ENCODE measurements around the gene SAV1.
"Not testable (repeated sequence)": the region's sequence is repeated elsewhere in the genome, so short reads cannot be mapped to it uniquely, and the experiment has no call there.

The SAV1 gene

DNA sequence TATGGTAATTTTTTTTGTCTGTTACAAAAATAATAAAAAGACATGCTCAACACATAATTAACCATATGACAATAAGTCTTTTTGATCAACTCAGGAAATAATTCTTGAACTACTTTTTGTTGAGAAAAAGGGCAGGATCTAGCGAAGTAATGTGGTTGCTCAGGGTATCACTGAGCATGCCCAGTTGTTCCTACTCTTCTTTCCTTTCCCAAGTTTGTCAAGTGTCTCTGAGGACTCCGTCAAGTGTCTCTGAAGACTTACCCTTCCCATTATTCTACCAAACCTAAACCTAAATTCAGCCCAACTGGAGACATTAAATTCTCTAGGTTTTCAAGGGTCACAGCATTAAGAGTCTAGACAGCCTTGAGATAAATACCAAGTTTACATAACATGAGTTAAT is 3.5 kb downstream of the SAV1 start:
- DNase-seq: not testable (repeated sequence)

DNA sequence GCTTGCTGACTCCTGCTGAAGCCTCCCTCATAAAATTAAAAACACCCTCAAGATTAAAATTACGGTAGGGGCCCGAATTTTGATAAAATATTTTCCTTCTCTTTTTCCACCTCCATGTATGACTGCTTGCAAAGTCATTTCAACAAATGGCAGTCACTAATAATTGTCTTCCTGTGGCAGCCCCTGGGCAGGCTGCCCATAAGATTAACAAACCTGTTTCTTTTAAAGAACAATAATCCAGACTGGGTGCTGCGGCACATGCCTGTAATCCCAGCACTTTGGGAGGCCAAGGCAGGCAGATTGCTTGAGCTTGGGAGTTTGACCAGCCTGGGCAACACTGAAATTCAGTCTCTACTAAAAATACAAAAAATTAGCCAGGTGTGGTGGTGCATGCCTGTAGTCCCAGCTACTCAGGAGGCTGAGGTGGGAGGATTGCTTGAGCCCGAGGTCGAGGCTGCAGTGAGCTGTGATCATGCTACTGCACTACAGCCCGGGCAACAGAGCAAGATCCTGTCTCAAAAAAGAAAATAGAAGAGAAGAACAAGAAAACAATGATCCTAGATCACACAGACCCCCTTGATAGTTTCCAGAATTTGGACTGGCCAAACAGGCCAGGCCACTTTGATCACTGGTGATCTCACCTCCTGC is 8.7 kb downstream of the SAV1 start:
- no peak for DNase-seq

DNA sequence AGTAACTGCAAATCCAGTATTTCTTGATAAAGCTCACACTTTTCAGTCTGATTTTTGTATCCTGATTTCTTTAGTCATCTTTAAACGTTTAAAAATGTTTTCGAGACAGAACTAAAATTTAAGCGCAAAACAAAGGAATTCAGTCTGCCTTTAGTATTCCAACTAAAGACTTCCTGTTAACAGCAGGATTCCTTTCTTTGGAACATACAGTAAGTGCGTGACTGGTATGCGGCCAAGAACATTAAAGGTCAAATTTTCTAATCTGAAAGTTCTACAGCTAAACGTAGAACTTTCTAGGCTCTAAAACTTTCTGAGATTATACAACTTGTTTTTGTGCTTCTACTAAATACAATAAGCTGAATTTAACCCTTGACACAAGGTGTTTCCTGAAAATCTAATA is 9.9 kb downstream of the SAV1 start:
- DNase-seq: no peak

DNA sequence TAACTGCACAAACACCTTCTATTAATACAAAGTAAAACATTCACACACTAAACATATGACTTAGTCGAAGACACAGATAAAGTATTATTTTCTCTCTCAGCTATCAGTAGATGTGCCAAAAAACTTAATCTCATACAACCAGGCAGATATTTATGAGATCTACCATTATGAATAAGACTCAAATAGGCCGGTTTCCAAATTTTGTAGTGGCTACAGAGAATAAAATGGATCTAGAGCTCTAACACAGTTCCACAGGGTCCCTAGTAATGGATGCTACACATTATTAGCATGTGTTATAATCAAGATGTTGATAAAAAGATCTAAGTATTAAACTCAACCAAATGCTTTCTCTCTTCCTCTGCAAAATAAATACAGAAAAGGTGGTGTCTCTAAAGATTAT is 10.4 kb downstream of the SAV1 start:
- no peak for DNase-seq

DNA sequence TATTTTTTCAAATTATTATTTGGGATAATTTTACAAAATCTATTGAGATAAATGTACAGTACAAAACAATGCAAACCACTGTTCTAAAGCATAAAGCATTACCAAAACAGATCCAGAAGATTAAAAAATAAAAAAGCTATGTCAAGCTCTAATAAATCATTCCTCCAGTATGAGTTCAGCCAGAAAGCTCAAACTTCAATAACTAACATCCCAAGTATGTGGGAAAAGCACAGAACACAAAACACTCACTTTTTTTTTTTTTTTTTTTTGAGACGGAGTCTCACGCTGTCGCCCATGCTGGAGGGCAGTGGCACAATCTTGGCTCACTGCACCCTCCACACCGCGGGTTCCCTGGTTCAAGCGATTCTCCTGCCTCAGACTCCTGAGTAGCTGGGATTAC is 11.3 kb downstream of the SAV1 start:
- DNase-seq: no peak

DNA sequence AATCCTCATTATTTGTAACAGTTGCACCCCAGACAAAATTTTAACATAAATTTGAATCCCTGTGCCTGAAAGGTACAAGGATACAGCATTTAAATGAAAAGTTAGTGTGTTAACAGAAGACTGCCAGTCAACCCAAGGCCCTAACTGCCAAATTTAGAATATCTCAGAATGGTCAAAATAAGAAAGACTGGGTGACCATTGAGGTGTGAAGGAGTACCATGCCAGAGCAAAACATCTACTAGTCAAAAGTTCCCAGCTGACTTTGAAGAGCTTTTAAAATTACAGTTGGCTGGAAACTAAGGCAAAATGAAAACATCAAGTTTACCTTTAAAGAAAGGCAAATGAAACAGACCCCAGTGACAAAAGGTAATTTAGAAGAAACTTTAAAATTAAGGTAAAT is 18.4 kb downstream of the SAV1 start:
- DNase-seq: no peak

DNA sequence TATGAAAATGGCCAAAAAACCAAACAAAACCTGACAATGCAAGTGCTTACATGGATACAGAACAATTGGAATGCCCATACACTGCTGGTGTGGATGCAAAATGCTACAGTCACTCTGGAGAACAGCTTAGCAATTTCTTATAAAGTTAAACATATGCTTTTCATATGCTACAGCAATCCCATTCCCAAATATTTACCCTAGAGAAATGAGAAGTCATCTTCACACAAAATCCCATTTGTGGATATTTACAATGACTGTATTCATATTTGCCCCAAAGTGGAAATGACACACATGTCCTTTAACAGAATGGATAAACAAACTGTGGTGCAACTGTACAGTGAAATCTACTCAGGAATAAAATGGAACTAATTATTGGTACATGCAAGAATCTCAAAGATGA is 20.4 kb downstream of the SAV1 start:
- no peak for DNase-seq

DNA sequence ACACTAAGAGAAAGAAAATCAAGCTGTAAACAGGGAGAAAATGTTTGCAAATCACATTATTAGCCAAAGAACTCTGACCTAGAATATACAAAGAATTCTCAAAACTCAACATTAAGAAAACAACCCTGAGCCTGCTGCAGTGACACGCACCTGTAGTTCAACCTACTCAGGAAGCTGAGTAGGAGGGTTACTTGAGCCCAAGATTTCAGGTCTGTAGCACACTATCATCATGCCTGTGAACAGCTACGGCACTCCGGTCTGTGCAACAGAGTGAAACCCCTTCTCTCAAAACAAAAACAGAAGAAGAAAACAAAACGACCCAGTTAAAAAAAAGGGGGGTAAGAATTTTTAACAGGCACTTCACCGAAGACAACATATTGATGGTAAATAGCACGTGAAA is 20.8 kb downstream of the SAV1 start:
- DNase-seq: no peak

DNA sequence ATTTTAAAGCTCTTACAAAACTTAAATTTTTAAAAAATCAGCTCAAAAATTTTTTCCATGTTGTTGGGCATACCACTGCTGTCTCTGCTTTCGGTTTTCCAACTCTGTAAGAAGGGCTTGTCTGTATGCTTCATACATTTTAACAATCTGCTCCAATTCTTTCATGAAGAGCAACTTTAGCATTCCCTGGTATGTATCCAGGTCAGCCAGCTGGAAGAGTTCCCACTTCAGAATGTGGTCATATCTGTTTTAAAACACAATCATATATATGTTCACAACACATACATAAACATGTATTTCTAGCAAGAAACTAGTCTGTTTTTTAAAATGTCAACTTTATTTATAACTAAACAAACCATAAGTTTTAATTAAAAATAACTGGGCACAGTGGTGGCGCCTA is 33.0 kb downstream of the SAV1 start:
- DNase-seq: no peak

DNA sequence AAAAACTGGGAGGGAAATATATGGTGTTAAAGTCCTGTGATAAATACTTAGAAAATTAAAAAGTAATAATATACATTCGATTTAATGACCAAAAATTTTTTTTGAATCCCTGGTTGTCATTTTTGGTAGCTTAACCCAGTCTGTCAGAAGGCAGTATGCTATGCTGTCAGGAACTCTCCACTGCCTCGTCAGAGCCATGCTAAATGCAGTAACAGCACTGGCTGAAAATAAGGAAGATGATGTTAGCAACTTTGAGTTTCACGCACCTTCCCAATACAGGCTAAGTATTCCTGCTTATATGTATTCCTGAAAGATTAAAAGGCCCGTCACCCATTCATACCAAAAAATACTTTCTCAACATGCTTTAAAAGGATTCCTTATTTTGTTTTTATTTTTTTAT is 34.2 kb downstream of the SAV1 start:
- DNase-seq: no peak

DNA sequence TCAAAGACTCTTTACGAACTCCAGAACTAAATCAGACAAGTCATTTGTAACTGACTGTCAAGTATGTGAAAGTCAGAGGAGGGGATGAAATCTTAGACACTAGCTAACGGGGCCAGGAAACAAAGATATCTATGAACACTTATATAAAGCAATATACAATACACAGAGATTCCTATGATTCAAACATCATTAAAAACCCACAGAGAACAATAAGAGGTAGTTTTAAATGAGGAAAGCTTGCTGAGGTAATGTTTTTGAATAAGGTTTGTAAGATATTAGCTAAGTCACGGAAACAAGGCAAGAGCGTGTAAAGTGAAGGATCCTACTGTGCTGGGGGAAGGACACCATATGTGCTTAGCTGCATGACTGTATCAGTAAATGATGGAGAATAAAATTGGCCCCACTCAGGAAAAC is 36.7 kb downstream of the SAV1 start:
- no peak for DNase-seq

DNA sequence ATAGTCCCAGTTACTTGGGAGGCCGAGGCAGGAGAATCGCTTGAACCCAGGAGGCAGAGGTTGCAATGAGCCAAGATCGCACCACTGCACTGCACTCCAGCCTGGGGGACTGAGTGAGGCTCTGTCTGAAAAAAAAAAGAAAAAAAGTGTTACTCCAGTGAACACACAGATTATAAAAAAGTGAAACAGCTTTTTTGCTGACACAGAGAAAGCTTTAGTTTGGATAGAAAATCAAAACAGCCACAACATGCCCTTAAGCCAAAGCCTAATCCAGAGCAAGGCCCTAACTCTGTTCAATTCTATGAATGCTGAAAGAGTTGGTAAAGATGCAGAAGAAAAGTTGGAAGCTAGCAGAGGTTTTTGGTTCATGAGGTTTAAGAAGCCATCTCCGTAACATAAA is 43.2 kb downstream of the SAV1 start:
- DNase-seq: not testable (repeated sequence)

DNA sequence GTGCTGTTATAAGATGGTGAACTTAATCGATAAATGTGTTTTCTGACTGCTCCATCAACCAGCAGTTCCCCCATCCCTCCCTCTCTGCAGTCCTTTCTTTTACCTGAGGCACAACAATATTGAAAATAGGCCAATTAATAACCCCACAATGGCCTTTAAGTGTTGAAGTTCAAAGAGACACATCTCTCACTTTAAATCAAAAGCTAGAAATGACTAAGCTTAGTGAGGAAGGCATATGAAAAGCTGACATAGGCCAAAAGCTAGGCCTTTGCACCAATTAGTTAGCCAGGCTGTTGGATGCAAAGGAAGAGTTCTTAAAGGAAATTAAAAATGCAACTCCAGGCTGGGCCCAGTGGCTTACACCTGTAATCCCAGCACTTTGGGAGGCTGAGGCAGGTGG is 43.7 kb downstream of the SAV1 start:
- DNase-seq: no peak

DNA sequence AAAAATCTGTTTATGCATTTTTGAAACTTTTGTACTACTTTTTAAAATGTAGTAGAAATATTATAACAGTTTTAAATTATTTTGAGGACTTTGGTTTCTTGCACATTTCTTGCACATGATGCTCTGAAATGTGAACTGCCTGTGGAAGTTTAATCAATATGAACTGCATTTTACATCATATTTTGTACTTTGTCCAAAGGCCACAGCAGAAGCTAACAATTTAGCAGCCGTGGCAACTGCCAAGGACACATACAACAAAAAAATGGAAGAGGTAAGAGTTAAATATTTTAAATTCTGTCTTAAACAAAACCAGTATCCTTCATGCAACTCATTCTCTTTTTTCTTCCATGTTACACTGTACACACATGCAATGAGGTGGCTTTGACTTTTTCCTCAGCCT is 45.1 kb downstream of the SAV1 start:
- DNase-seq: no peak

DNA sequence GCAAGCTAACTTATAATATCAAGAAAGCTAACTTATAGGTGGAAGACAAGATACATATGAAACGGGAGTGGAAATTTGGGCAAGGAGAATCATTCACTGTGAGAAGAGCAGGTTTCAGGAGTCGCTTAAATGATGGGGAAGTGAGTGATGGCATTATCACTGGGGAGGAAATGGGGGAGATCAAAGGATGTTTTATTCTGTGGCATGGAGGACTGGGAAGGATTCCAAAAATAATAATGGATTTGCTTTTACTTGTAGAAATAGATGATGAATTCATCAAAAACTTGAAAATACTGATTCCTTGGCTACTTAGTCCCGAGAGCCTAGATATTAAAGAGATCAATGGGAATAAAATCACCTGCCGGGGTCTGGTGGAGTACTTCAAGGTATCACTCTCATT is 47.8 kb downstream of the SAV1 start:
- no peak for DNase-seq

DNA sequence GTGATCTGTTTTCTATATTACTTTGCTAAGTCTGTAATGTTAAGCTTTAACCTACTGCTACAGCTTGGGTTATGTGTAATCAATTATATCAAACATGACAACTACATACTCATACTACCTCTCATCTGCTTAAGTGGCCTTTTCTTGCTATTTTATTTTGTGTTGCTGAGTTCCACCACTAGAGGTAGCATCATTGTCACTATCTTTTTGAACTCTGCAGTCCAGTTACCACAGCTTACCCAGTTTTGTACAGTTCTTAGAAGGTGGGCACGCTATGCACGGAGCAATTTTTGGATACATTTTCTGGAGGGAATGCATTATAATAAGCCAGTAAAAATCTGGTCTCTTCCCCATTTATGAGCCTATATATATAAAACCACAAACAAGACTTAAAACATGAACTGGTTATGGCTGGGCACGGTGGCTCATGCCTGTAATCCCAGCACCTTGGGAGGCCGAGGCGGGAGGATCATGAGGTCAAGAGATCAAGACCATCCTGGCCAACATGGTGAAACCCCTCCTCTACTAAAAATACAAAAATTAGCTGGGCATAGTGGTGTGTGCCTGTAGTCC is 48.5 kb downstream of the SAV1 start:
- DNase-seq: peak in 1 of 2 experiments; percentile 29

DNA sequence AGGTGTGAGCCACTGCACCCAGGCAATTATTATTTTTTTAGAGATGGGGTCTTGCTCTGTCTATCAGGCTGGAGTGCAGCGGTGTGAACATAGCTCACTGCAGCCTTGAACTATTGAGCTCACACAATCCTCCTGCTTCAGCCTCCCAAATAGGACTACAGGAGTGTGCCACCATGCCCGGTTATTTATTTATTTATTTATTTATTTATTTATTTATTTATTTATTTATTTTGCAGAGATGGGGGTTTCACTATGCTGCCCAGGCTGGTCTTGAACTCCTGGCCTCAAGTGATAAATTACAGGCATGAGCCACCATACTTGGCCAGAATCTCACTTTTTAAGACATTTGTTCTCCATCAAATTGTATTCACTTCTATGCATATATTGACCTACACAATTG is 51.8 kb downstream of the SAV1 start:
- no peak for DNase-seq

DNA sequence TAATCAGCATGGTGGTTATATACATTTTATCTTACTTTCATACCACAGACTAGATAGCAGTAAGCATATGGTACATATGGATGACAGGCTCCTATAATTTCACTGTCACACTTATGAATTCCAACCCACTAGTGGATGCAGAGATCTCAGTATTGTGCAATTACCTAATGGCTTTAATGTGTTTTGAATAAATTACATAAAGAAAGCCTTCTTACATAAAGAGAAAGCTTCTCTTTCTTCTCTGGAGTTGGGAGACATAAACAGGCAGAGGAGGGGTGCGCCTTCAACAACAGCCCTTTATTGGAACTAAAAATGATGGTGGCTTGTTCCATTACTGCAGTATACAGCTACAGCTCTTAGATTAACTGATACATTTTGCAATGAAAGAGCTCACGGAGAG is 52.6 kb downstream of the SAV1 start:
- no peak for DNase-seq

DNA sequence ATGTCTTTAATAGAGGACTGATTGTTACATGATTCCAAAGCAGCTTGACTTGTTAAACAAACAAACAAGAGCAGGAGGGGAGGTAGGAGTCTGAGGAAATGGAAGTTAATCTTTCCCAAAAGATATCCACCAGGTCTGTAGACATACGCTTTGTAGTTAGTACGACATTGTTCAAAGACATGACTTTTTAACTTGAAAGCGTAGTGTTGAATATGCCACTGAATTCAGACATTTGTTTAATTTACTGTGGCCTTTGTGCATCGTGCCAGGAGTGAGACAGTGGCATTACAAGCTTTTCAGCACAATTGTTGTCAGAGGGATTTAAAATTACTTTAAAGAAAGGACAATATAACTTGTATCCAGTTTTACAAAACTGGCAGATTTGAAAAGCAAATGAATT is 53.0 kb downstream of the SAV1 start:
- no peak for DNase-seq

DNA sequence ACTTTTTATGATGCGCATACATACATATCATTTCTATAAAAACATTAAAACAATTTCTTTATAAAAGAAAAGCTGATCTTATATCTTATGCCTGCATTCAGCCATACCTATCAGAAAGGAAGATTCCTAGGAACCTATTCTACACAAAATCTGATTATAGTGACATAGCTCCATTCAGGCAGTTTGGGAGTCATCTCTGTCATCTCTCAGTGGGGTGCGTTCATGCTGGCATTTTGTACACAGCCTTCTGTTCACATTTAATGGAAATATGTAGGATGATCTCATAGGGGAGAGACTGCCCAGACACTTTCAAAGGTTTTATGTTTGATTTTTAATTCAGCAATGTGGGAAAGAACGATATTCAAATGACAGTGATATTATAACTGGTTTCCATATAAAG is 55.3 kb downstream of the SAV1 start:
- no peak for DNase-seq

DNA sequence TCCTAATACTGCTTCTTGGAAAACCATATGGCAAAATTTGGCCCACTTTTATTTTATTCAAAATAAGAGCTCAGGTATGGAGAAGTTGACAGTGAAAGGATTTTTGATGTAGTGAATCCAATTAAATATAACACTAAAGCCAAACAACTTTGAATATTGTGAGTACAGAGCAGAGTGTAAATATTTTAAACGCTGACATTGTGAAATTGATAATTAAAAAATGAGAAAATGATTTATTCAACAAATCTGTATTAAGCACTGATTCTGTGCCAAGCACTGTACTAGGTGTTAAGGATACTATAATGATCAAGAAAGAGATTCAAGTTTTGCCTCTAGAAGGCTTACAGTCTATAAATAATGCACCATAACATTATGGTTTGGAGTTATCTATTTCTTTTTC is 57.6 kb downstream of the SAV1 start:
- no peak for DNase-seq

DNA sequence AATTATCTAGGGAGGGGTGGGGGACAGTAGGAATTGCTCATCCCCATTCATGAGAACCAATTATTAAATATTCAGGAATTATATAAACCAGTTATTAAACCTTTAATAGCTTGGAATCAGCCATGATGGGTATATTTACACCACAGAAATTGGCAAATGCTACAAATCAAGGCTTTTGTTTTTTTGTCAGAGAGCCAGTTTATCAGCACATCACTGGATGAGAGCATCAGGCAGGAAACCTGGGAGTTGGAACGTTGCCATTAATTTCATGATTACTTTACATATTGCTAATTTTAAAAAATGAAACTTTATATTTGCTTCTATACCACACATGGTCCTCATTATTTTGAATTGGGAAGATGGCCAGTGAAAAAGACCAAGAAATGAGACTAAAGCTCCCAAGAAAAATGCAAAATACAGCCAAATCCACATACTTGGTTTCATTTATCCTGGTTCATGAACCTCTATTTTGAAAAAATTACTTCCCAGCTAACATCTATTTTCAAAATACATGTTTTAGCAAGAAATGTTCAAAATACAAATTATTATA is 59.7 kb downstream of the SAV1 start:
- DNase-seq: no peak

DNA sequence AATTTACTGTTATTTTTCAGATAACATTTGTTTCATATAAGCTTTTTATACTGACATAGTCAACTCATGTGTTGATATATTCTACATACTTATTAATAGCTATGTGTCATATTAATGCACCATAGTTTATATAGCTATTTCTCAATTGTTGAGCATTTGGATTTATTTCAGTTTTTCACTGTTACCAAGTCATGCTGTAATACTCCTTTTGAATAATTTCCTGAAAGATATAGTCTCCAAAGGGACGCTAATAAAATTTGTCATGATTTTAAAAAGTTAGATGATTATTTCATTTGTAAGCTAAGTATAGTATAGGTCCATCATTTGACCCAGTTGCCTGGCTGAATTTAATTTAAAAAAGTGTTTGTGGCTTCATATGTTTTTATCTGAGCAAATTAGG is 60.3 kb downstream of the SAV1 start:
- no peak for DNase-seq

DNA sequence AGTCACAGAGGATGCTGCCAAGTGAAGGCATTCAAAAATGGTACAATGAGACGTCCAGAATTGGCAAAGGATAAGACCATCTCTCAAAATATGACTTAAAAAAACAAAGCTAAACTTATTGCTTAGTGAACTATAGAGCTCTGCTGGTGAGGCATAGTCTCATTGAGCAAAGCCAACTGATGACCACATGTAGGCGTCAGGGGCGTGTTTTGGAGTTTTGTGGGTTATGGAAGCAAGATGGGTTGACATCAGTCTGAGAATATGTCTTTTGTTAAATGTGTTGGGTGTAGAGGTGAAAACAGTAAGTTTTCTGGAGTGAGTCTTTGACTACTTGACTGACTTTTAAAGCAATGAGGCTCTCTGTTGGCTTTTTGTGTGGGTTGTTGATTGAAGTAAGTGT is 60.9 kb downstream of the SAV1 start:
- no peak for DNase-seq

DNA sequence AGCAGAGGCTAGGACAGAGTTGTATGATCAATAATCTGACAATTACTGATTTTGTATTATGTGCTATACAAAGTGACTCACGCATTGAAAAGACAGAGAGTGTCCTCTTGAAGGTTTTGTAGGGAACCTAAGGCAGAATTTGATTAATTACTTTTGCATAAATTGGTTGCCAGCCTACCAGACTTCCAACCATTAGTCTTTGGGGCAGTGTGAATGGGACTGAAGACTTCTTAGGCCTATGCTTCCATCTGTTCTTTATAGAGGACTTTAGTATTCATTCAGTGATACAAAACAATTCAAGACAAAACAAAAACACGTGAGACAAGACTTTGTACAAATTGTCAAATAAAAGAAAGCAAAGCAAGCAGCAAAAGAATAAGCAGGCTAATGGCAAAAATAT is 61.6 kb downstream of the SAV1 start:
- no peak for DNase-seq
